DND-41 (cell line): ENCODE data around the gene PPOX.

Experiments used
- CTCF ChIP-seq: IDR thresholded peaks from 2 replicates; pipeline ENCODE4 v1.5.1; 2012; ENCODE audit warnings: borderline replicate concordance, low read length, moderate library complexity, mild to moderate bottlenecking; ENCODE audit not compliant: poor library complexity, severe bottlenecking; ENCODE audit errors: extremely low read depth
- EZH2 ChIP-seq: IDR thresholded peaks from 3 replicates; pipeline ENCODE4 v1.6.1; 2012; ENCODE audit warnings: borderline replicate concordance, low read depth, mild to moderate bottlenecking, moderate library complexity, low read length, inconsistent platforms; ENCODE audit not compliant: severe bottlenecking

- TF ChIP-seq CTCF (no peak), EZH2 (no peak)
Observed at GRCh38 chr1:161128591-161129420, 37.4 kb upstream of the PPOX start.
